Neural cell (in vitro differentiated cells): Measurements from ENCODE around the gene SERINC4.

Source experiments
- EP300 ChIP-seq: fragments of 450-650 bp; conservative IDR thresholded peaks from 2 replicates; pipeline ENCODE4 v1.6.1; 2014; ENCODE audit warnings: antibody characterized with exemption, mild to moderate bottlenecking, moderate library complexity; ENCODE audit not compliant: poor library complexity, severe bottlenecking
- EZH2 ChIP-seq: fragments of 200-600, 300-800 bp; shearing (Covaris generic), sonication (generic); IDR thresholded peaks from 2 replicates; pipeline ENCODE4 v1.6.1; 2014; ENCODE audit warnings: antibody characterized with exemption, low read length, borderline replicate concordance, mild to moderate bottlenecking; ENCODE audit not compliant: insufficient read depth, poor library complexity, severe bottlenecking
- MXI1 ChIP-seq: fragments of 450-650 bp; conservative IDR thresholded peaks from 2 replicates; pipeline ENCODE4 v1.6.1; 2014; ENCODE audit warnings: antibody characterized with exemption, mild to moderate bottlenecking; ENCODE audit not compliant: poor library complexity, severe bottlenecking
- POLR2AphosphoS5 ChIP-seq: IDR thresholded peaks from 2 replicates; pipeline ENCODE4 v1.6.1; 2012
- RAD21 ChIP-seq: fragments of 450-650 bp; conservative IDR thresholded peaks from 2 replicates; pipeline ENCODE4 v1.6.1; 2014; ENCODE audit warnings: antibody characterized with exemption, mild to moderate bottlenecking, moderate library complexity
- SMC3 ChIP-seq: fragments of 450-650 bp; conservative IDR thresholded peaks from 2 replicates; pipeline ENCODE4 v1.6.1; 2014; ENCODE audit warnings: antibody characterized with exemption, mild to moderate bottlenecking, moderate library complexity; ENCODE audit not compliant: poor library complexity
- TAF1 ChIP-seq: IDR thresholded peaks from 2 replicates; pipeline ENCODE4 v1.6.1; 2012; ENCODE audit warnings: low read depth
- TF ChIP-seq, protein P1 (sequence below): fragments of 450-650 bp; IDR thresholded peaks from 2 replicates; pipeline ENCODE4 v1.5.1; 2014; ENCODE audit warnings: antibody characterized with exemption, mild to moderate bottlenecking, moderate library complexity; ENCODE audit not compliant: poor library complexity, severe bottlenecking
- TF ChIP-seq, protein P2 (sequence below): IDR thresholded peaks from 2 replicates; pipeline ENCODE4 v1.6.1; 2012; ENCODE audit warnings: borderline replicate concordance

GRCh38 chr15:43762824-43763223, 37.2 kb downstream of the SERINC4 start:
- TF ChIP-seq POLR2AphosphoS5, result no peak
- TF ChIP-seq, protein P1, sequence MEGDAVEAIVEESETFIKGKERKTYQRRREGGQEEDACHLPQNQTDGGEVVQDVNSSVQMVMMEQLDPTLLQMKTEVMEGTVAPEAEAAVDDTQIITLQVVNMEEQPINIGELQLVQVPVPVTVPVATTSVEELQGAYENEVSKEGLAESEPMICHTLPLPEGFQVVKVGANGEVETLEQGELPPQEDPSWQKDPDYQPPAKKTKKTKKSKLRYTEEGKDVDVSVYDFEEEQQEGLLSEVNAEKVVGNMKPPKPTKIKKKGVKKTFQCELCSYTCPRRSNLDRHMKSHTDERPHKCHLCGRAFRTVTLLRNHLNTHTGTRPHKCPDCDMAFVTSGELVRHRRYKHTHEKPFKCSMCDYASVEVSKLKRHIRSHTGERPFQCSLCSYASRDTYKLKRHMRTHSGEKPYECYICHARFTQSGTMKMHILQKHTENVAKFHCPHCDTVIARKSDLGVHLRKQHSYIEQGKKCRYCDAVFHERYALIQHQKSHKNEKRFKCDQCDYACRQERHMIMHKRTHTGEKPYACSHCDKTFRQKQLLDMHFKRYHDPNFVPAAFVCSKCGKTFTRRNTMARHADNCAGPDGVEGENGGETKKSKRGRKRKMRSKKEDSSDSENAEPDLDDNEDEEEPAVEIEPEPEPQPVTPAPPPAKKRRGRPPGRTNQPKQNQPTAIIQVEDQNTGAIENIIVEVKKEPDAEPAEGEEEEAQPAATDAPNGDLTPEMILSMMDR, result no peak
- no peak for TF ChIP-seq EZH2
- no peak for TF ChIP-seq SMC3
- TF ChIP-seq, protein P2, sequence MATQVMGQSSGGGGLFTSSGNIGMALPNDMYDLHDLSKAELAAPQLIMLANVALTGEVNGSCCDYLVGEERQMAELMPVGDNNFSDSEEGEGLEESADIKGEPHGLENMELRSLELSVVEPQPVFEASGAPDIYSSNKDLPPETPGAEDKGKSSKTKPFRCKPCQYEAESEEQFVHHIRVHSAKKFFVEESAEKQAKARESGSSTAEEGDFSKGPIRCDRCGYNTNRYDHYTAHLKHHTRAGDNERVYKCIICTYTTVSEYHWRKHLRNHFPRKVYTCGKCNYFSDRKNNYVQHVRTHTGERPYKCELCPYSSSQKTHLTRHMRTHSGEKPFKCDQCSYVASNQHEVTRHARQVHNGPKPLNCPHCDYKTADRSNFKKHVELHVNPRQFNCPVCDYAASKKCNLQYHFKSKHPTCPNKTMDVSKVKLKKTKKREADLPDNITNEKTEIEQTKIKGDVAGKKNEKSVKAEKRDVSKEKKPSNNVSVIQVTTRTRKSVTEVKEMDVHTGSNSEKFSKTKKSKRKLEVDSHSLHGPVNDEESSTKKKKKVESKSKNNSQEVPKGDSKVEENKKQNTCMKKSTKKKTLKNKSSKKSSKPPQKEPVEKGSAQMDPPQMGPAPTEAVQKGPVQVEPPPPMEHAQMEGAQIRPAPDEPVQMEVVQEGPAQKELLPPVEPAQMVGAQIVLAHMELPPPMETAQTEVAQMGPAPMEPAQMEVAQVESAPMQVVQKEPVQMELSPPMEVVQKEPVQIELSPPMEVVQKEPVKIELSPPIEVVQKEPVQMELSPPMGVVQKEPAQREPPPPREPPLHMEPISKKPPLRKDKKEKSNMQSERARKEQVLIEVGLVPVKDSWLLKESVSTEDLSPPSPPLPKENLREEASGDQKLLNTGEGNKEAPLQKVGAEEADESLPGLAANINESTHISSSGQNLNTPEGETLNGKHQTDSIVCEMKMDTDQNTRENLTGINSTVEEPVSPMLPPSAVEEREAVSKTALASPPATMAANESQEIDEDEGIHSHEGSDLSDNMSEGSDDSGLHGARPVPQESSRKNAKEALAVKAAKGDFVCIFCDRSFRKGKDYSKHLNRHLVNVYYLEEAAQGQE, result no peak
- no peak for TF ChIP-seq MXI1
- TF ChIP-seq RAD21, result no peak
- no peak for TF ChIP-seq TAF1
- TF ChIP-seq EP300, result no peak
